Activated T-helper 1 cell treated with anti-CD3 and anti-CD28 coated beads, Interleukin-2, amount 50 U/mL, for 16 hours (primary cell): ENCODE data around the gene FAM98C.

Source experiments
- DNase-seq, 2 donors: peaks; one replicate each; pipeline ENCODE4 v3.0.0-alpha.2; 2020; ENCODE audit warnings: low read depth in 1 of 2, low spot score in 1 of 2

The FAM98C gene

GRCh38 chr19:38452430-38453366, 49.8 kb downstream of the FAM98C start:
- DNase-seq, result no peak

GRCh38 chr19:38453596-38453995, 50.7 kb downstream of the FAM98C start:
- no peak for DNase-seq

- no peak for DNase-seq
These were observed 52.1 kb downstream of the FAM98C start for GRCh38 chr19:38455031-38455430.

DNA sequence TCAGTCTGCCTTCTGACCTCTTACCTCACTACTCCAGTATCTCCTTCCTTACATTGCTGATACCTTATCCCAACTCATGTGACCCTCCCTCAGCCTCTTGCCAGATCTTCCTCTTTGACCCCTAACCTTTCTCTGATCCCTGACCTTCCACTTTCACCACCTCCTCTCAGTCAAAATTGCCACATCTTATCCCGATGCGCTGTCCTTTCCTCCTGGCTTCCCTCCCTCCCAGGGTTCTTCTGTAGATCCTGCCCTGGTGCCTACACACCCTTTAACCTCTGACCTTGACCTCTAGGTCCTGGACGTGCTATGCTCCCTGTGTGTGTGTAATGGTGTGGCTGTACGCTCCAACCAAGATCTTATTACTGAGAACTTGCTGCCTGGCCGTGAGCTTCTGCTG, 54.3 kb downstream of the FAM98C start:
- no peak for DNase-seq

DNA sequence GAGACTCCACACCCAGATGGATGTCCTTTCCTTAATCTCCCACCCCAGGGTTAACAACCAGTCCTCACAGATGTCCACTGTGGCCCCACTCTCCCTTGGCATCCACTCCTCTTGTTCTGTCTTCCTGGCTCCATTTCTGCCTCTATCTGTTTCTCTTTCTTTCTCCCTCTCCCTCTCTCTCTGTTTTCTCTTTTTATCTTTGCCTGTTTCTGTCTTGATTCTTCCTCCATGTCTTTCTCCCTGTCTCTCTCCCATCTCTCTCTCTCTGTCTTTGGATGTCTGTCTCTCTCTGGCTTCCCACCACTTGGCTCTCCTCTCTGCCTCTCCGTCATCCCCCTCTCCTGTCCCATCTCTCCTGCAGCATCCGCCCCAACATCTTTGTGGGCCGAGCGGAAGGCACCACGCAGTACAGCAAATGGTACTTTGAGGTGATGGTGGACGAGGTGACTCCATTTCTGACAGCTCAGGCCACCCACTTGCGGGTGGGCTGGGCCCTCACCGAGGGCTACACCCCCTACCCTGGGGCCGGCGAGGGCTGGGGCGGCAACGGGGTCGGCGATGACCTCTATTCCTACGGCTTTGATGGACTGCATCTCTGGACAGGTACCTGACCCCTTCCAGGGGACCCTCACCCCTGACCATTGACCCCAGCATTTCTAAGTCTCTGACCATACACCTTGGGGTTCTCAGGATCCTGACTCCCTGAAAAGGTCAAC, 55.0 kb downstream of the FAM98C start:
- DNase-seq, result no peak
